Measurements from ENCODE around the gene MLLT10. TPM values are rescaled to one million over a fixed set of nuclear protein-coding genes. Genes with fewer than 3 reads are reported as not detected.

The MLLT10 gene
- total and polyA plus RNA-seq, 2 of the 8 experiments (the other 6 are each of a cell fraction or from before 2014, with no cell fraction given), result 53.1 to 62.1 TPM

GRCh38 chr10:21503542-21503941, 30.5 kb upstream of the MLLT10 start (continued):
- TF ChIP-seq FOSL1 (IDR thresholded peaks at IDR 0.05; ENCODE audit: insufficient read depth, low read depth, low read length) (no peak), SRF (IDR thresholded peaks at IDR 0.05; ENCODE audit: low read depth, low read length) (no peak), TEAD4 (IDR thresholded peaks at IDR 0.05; ENCODE audit: low read depth, low read length) (no peak), ATF3 (IDR thresholded peaks at IDR 0.05; ENCODE audit: insufficient read depth, low read depth, low read length) (no peak), TAF1 (IDR thresholded peaks at IDR 0.05; ENCODE audit: low read depth, low read length) (no peak)
- TF ChIP-seq, protein P1, sequence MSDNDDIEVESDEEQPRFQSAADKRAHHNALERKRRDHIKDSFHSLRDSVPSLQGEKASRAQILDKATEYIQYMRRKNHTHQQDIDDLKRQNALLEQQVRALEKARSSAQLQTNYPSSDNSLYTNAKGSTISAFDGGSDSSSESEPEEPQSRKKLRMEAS (IDR thresholded peaks at IDR 0.05), result no peak
